OCI-LY7 (cell line): Measurements from ENCODE around the gene CERK. TPM values are rescaled to one million over a fixed set of nuclear protein-coding genes. Genes with fewer than 3 reads are reported as not detected.

Experiments
- BruUV-seq: library from RNA; stranded (reverse); fragments of 400-500 nt; replicated peaks from 2 replicates; lab custom pipeline; 2021; lab: Mats Ljungman, UMichigan
- CTCF ChIA-PET: fragments of 300-600 bp; sonication (Branson Sonifier 250); formaldehyde crosslinking; loops from one replicate; lab custom pipeline; 2022; ENCODE audit warnings: antibody characterized with exemption; ENCODE audit not compliant: unreplicated experiment; lab: Charles Lee
- POLR2A ChIA-PET: fragments of 300-600 bp; sonication (Branson Sonifier 250); formaldehyde crosslinking; loops from one replicate; lab custom pipeline; 2022; ENCODE audit warnings: antibody characterized with exemption; lab: Charles Lee
- DNase-seq: peaks from one replicate; pipeline ENCODE4 v3.0.0-alpha.2; 2015; ENCODE audit warnings: low spot score
- H2AFZ ChIP-seq: fragments of 200-600 bp; sonication (generic), shearing (Covaris generic); 2 replicates; pipeline ENCODE4 v1.6.1; 2014; ENCODE audit warnings: mild to moderate bottlenecking, antibody characterized with exemption, low read length, moderate library complexity
- H3K27ac ChIP-seq: fragments of 200-600 bp; sonication (generic); 2 replicates; pipeline ENCODE4 v1.5.1; 2014; ENCODE audit warnings: mixed run types, low read depth, mild to moderate bottlenecking, moderate library complexity, low read length, inconsistent platforms; ENCODE audit not compliant: poor library complexity, severe bottlenecking
- H3K36me3 ChIP-seq: fragments of 200-600 bp; sonication (generic); 2 replicates; pipeline ENCODE4 v1.6.1; 2014; ENCODE audit warnings: mild to moderate bottlenecking, antibody characterized with exemption, low read length, moderate library complexity, mixed read lengths; ENCODE audit not compliant: insufficient read depth
- H3K4me1 ChIP-seq: fragments of 200-600 bp; sonication (generic); 2 replicates; pipeline ENCODE4 v1.5.1; 2014; ENCODE audit warnings: mild to moderate bottlenecking, low read length; ENCODE audit not compliant: insufficient read depth, poor library complexity, severe bottlenecking
- H3K4me2 ChIP-seq: fragments of 200-600 bp; sonication (generic); 2 replicates; pipeline ENCODE4 v1.6.1; 2014; ENCODE audit warnings: mild to moderate bottlenecking, low read length
- H3K4me3 ChIP-seq: fragments of 200-600 bp; sonication (generic); 2 replicates; pipeline ENCODE4 v1.5.1; 2014; ENCODE audit warnings: mild to moderate bottlenecking, low read depth, low read length; ENCODE audit not compliant: poor library complexity, severe bottlenecking
- H3K79me2 ChIP-seq: fragments of 200-600 bp; sonication (generic); 2 replicates; pipeline ENCODE4 v1.6.1; 2016; ENCODE audit warnings: low read depth, mild to moderate bottlenecking, low read length, moderate library complexity, mixed read lengths; ENCODE audit not compliant: insufficient read depth
- H3K9me2 ChIP-seq: fragments of 200-600 bp; sonication (generic); 2 replicates; pipeline ENCODE4 v1.6.1; 2016; ENCODE audit warnings: mild to moderate bottlenecking, low read length, mixed read lengths; ENCODE audit not compliant: insufficient read depth
- H3K9me3 ChIP-seq: fragments of 200-600 bp; sonication (generic); 2 replicates; pipeline ENCODE4 v1.6.1; 2014; ENCODE audit warnings: mild to moderate bottlenecking, mixed run types, low read length, mixed read lengths
- H4K20me1 ChIP-seq: fragments of 200-600 bp; sonication (generic); 2 replicates; pipeline ENCODE4 v1.6.1; 2014; ENCODE audit warnings: mild to moderate bottlenecking, antibody characterized with exemption, low read length, moderate library complexity, mixed read lengths; ENCODE audit not compliant: insufficient read depth
- CTCF ChIP-seq: fragments of 200-600 bp; sonication (generic); conservative IDR thresholded peaks from 2 replicates; pipeline ENCODE4 v1.5.1; 2014; ENCODE audit warnings: mild to moderate bottlenecking, antibody characterized with exemption, low read length, moderate library complexity, mixed read lengths
- EZH2phosphoT487 ChIP-seq: fragments of 200-600 bp; sonication (generic); IDR thresholded peaks from 2 replicates; pipeline ENCODE4 v1.6.1; 2018; ENCODE audit warnings: low read depth, borderline replicate concordance, mild to moderate bottlenecking, mixed run types, antibody characterized with exemption, low read length, moderate library complexity, mixed read lengths
- intact Hi-C: fragments of 100-400 bp; cut with micrococcal nuclease; formaldehyde crosslinking; loops from one replicate; pipeline ENCODE4 v1.10.0; 2022; ENCODE audit not compliant: unreplicated experiment
- total RNA-seq, 2 experiments: library from RNA; depleted of rRNA in 1 of 2; stranded (reverse); fragments of >200 nt in 1 of 2; shearing (Covaris generic) in 1 of 2; gene quantifications; 2 replicates each; pipeline ENCODE4 v1.2.3, GENCODE V29; 2014 to 2022

Gene CERK
- total RNA-seq, 2 experiments from 2014 or later, result 36.6 to 48.1 TPM

- POLR2A ChIA-PET, result no interaction called here
Measured at GRCh38 chr22:46690146-46690545, 47.9 kb downstream of the CERK start.

GRCh38 chr22:46688949-46689348 lies 49.1 kb downstream of the CERK start:
- no peak for DNase-seq
- Histone ChIP-seq H3K4me2 (no peak overlapping the region), H4K20me1 (peaks cover 4% of the 10 kb centered on the region; the same call in 1 of the 2 replicates), H3K9me3 (no peaks in the 10 kb centered on the region), H3K4me1 (peaks cover 24% of the 10 kb centered on the region), H3K9me2 (no peaks in the 10 kb centered on the region), H3K79me2 (no peaks in the 10 kb centered on the region), H3K4me3 (no peak overlapping the region), H2AFZ (no peak overlapping the region), H3K27ac (no peak overlapping the region), H3K36me3 (peaks cover 31% of the 10 kb centered on the region; the same call in 1 of the 2 replicates)
- ChIA-PET CTCF (no interaction called here), POLR2A (no interaction called here)
- no TSS peak for BruUV-seq
- intact Hi-C loops, result loop anchor here (10.0 kb wide), 1 partner anchor 106 kb away; no protein-coding TSS in a partner anchor
- no peak for TF ChIP-seq EZH2phosphoT487
- TF ChIP-seq CTCF, result no peak

More at GRCh38 chr22:46690146-46690545, 47.9 kb downstream of the CERK start:
- DNase-seq, result no peak
- BruUV-seq, result no TSS peak
- Histone ChIP-seq H3K4me3 (no peak overlapping the region), H3K4me1 (peaks cover 12% of the 10 kb centered on the region), H3K36me3 (peaks cover 31% of the 10 kb centered on the region; the same call in 1 of the 2 replicates), H3K4me2 (no peak overlapping the region), H2AFZ (no peak overlapping the region), H3K9me3 (no peaks in the 10 kb centered on the region), H3K9me2 (no peaks in the 10 kb centered on the region), H3K79me2 (no peaks in the 10 kb centered on the region), H3K27ac (no peak overlapping the region), H4K20me1 (no peaks in the 10 kb centered on the region)
- intact Hi-C loops, result no loop called here
- CTCF ChIA-PET, result no interaction called here
- TF ChIP-seq EZH2phosphoT487, result no peak
- TF ChIP-seq CTCF, result no peak

GRCh38 chr22:46687460-46687859 lies 50.6 kb downstream of the CERK start:
- Histone ChIP-seq H3K79me2 (no peaks in the 10 kb centered on the region), H3K36me3 (peaks cover 25% of the 10 kb centered on the region; the same call in 1 of the 2 replicates), H3K4me3 (no peak overlapping the region), H3K9me2 (no peaks in the 10 kb centered on the region), H3K27ac (no peak overlapping the region), H2AFZ (no peak overlapping the region), H3K9me3 (no peaks in the 10 kb centered on the region), H4K20me1 (peaks cover 5% of the 10 kb centered on the region; the same call in 1 of the 2 replicates), H3K4me1 (peaks cover 36% of the 10 kb centered on the region), H3K4me2 (no peak overlapping the region)
- CTCF ChIA-PET, result no interaction called here
- POLR2A ChIA-PET, result no interaction called here
- no peak for DNase-seq
- intact Hi-C loops, result loop anchor here (10.0 kb wide), 1 partner anchor 107 kb away; no protein-coding TSS in a partner anchor
- BruUV-seq, result no TSS peak
- TF ChIP-seq EZH2phosphoT487 (no peak), CTCF (no peak)
